SK-N-SH treated with all-trans-retinoic acid at 6 μM for 48 hours (cell line): ENCODE data around the gene DLG2.

Experiments
- ATAC-seq: fragments of 200-7000 bp; cut with Tn5 transposase; 3 replicates; pipeline ENCODE4 v1.9.1; 2020; ENCODE audit warnings: mild to moderate bottlenecking, moderate library complexity
- ARNTL ChIP-seq: fragments of 450-650 bp; formaldehyde crosslinking; IDR thresholded peaks from 2 replicates; pipeline ENCODE4 v1.5.0; 2020; ENCODE audit warnings: low read depth, mild to moderate bottlenecking, moderate library complexity, borderline replicate concordance
- BACH2 ChIP-seq: fragments of 250-450 bp; sonication (Bioruptor Pico); IDR thresholded peaks from 2 replicates; pipeline ENCODE4 v1.9.0; 2021; ENCODE audit warnings: mild to moderate bottlenecking, borderline replicate concordance
- CSDC2 ChIP-seq: fragments of 250-450 bp; sonication (Bioruptor Pico); IDR thresholded peaks from 2 replicates; pipeline ENCODE4 v1.5.0; 2020; ENCODE audit warnings: mild to moderate bottlenecking, moderate library complexity
- ESRRG ChIP-seq: fragments of 250-450 bp; sonication (Bioruptor Pico); IDR thresholded peaks from 2 replicates; pipeline ENCODE4 v1.6.1; 2021; ENCODE audit warnings: mild to moderate bottlenecking
- GLIS3 ChIP-seq: fragments of 250-450 bp; sonication (Bioruptor Pico); IDR thresholded peaks from 2 replicates; pipeline ENCODE4 v1.5.0; 2020; ENCODE audit warnings: mild to moderate bottlenecking, moderate library complexity
- ISL1 ChIP-seq: fragments of 250-450 bp; sonication (Bioruptor Pico); IDR thresholded peaks from 2 replicates; pipeline ENCODE4 v2.1.2; 2022; ENCODE audit warnings: mild to moderate bottlenecking, moderate library complexity
- OSR1 ChIP-seq: fragments of 250-450 bp; sonication (Bioruptor Pico); IDR thresholded peaks from 2 replicates; pipeline ENCODE4 v1.8.0; 2022; ENCODE audit warnings: moderate library complexity, mild to moderate bottlenecking, inconsistent platforms
- PPARA ChIP-seq: fragments of 250-450 bp; sonication (Bioruptor Pico); IDR thresholded peaks from 2 replicates; pipeline ENCODE4 v1.5.0; 2020; ENCODE audit warnings: mild to moderate bottlenecking, borderline replicate concordance
- RARB ChIP-seq: fragments of 250-450 bp; sonication (Bioruptor Pico); IDR thresholded peaks from 2 replicates; pipeline ENCODE4 v1.8.0; 2021; ENCODE audit warnings: mild to moderate bottlenecking, moderate library complexity
- SNAI2 ChIP-seq: fragments of 250-450 bp; sonication (Bioruptor Pico); IDR thresholded peaks from 2 replicates; pipeline ENCODE4 v1.5.0; 2020; ENCODE audit warnings: mild to moderate bottlenecking, moderate library complexity
- TCF4 ChIP-seq: fragments of 250-450 bp; sonication (Bioruptor Pico); IDR thresholded peaks from 2 replicates; pipeline ENCODE4 v1.8.0; 2021; ENCODE audit warnings: mild to moderate bottlenecking, moderate library complexity, borderline replicate concordance
- TOX ChIP-seq: fragments of 250-450 bp; sonication (Bioruptor Pico); IDR thresholded peaks from 2 replicates; pipeline ENCODE4 v1.8.0; 2021; ENCODE audit warnings: mild to moderate bottlenecking, moderate library complexity, borderline replicate concordance
- ZC3H10 ChIP-seq: fragments of 250-450 bp; sonication (Bioruptor Pico); IDR thresholded peaks from 2 replicates; pipeline ENCODE4 v1.5.1; 2021; ENCODE audit warnings: mild to moderate bottlenecking, moderate library complexity
- ZFP3 ChIP-seq: fragments of 250-450 bp; sonication (Bioruptor Pico); IDR thresholded peaks from 2 replicates; pipeline ENCODE4 v1.5.0; 2020; ENCODE audit warnings: mild to moderate bottlenecking, moderate library complexity
- ZFP30 ChIP-seq: fragments of 450-650 bp; formaldehyde crosslinking; IDR thresholded peaks from 2 replicates; pipeline ENCODE4 v1.5.0; 2022; ENCODE audit warnings: mild to moderate bottlenecking, moderate library complexity
- ZNF565 ChIP-seq: fragments of 450-650 bp; formaldehyde crosslinking; conservative IDR thresholded peaks from 2 replicates; pipeline ENCODE4 v1.5.0; 2020; ENCODE audit warnings: low read depth, mild to moderate bottlenecking, moderate library complexity
- ZNF70 ChIP-seq: fragments of 450-650 bp; formaldehyde crosslinking; IDR thresholded peaks from 2 replicates; pipeline ENCODE4 v1.5.0; 2020; ENCODE audit warnings: mild to moderate bottlenecking, moderate library complexity
- ZNF8 ChIP-seq: fragments of 450-650 bp; formaldehyde crosslinking; IDR thresholded peaks from 2 replicates; pipeline ENCODE4 v1.5.0; 2020; ENCODE audit warnings: mild to moderate bottlenecking, moderate library complexity
- TF ChIP-seq, protein P1 (sequence below): fragments of 250-450 bp; sonication (Bioruptor Pico); IDR thresholded peaks from 2 replicates; pipeline ENCODE4 v1.8.0; 2020; ENCODE audit warnings: mild to moderate bottlenecking, moderate library complexity, borderline replicate concordance
- TF ChIP-seq, protein P2 (sequence below): fragments of 250-450 bp; sonication (Bioruptor Pico); IDR thresholded peaks from 2 replicates; pipeline ENCODE4 v1.5.1; 2021; ENCODE audit warnings: mild to moderate bottlenecking, moderate library complexity
- TF ChIP-seq, protein P3 (sequence below): fragments of 250-450 bp; sonication (Bioruptor Pico); IDR thresholded peaks from 2 replicates; pipeline ENCODE4 v1.8.0; 2021; ENCODE audit warnings: low read depth, mild to moderate bottlenecking, moderate library complexity, borderline replicate concordance
- TF ChIP-seq, protein P4 (sequence below): fragments of 250-450 bp; sonication (Bioruptor Pico); IDR thresholded peaks from 2 replicates; pipeline ENCODE4 v1.5.1; 2020; ENCODE audit warnings: low read depth, mild to moderate bottlenecking, moderate library complexity

The DLG2 gene

DNA sequence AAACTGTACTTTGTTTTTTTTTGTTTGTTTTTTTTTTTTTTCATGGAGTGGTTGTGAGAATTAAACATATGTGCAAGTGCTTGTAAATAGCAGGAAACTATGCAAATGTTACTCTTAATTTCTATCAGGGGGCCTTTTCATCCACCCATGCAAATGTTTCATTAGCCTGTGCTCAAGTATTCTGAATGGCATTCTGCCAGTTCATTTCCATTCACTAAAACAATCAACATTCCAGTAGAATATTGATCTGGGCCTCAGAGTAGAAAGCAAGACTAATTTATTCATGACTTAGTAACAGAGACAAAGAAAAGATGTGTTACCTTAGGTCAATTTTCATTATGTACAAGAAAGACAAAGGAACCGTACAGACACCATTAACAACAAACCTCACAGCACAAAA lies 971.4 kb downstream of the DLG2 start:
- TF ChIP-seq ZNF565 (CRISPR knock-in tag) = no peak
- TF ChIP-seq, protein P1, sequence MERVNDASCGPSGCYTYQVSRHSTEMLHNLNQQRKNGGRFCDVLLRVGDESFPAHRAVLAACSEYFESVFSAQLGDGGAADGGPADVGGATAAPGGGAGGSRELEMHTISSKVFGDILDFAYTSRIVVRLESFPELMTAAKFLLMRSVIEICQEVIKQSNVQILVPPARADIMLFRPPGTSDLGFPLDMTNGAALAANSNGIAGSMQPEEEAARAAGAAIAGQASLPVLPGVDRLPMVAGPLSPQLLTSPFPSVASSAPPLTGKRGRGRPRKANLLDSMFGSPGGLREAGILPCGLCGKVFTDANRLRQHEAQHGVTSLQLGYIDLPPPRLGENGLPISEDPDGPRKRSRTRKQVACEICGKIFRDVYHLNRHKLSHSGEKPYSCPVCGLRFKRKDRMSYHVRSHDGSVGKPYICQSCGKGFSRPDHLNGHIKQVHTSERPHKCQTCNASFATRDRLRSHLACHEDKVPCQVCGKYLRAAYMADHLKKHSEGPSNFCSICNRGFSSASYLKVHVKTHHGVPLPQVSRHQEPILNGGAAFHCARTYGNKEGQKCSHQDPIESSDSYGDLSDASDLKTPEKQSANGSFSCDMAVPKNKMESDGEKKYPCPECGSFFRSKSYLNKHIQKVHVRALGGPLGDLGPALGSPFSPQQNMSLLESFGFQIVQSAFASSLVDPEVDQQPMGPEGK = no peak
- no peak for TF ChIP-seq SNAI2 (CRISPR knock-in tag)
- TF ChIP-seq ARNTL (CRISPR knock-in tag) = no peak
- no peak for TF ChIP-seq ESRRG (CRISPR knock-in tag)
- no peak for TF ChIP-seq OSR1 (CRISPR knock-in tag)
- TF ChIP-seq GLIS3 (CRISPR knock-in tag) = no peak
- no peak for TF ChIP-seq ISL1 (CRISPR knock-in tag)
- TF ChIP-seq ZNF70 = no peak
- no peak for TF ChIP-seq ZFP30
- no peak for TF ChIP-seq ZNF8
- TF ChIP-seq, protein P2, sequence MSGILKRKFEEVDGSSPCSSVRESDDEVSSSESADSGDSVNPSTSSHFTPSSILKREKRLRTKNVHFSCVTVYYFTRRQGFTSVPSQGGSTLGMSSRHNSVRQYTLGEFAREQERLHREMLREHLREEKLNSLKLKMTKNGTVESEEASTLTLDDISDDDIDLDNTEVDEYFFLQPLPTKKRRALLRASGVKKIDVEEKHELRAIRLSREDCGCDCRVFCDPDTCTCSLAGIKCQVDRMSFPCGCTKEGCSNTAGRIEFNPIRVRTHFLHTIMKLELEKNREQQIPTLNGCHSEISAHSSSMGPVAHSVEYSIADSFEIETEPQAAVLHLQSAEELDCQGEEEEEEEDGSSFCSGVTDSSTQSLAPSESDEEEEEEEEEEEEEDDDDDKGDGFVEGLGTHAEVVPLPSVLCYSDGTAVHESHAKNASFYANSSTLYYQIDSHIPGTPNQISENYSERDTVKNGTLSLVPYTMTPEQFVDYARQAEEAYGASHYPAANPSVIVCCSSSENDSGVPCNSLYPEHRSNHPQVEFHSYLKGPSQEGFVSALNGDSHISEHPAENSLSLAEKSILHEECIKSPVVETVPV (CRISPR knock-in tag) = no peak
- no peak for TF ChIP-seq TCF4 (CRISPR knock-in tag)
- TF ChIP-seq, protein P3, sequence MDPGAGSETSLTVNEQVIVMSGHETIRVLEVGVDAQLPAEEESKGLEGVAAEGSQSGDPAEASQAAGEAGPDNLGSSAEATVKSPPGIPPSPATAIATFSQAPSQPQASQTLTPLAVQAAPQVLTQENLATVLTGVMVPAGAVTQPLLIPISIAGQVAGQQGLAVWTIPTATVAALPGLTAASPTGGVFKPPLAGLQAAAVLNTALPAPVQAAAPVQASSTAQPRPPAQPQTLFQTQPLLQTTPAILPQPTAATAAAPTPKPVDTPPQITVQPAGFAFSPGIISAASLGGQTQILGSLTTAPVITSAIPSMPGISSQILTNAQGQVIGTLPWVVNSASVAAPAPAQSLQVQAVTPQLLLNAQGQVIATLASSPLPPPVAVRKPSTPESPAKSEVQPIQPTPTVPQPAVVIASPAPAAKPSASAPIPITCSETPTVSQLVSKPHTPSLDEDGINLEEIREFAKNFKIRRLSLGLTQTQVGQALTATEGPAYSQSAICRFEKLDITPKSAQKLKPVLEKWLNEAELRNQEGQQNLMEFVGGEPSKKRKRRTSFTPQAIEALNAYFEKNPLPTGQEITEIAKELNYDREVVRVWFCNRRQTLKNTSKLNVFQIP (CRISPR knock-in tag) = no peak
- ATAC-seq = no peak

DNA sequence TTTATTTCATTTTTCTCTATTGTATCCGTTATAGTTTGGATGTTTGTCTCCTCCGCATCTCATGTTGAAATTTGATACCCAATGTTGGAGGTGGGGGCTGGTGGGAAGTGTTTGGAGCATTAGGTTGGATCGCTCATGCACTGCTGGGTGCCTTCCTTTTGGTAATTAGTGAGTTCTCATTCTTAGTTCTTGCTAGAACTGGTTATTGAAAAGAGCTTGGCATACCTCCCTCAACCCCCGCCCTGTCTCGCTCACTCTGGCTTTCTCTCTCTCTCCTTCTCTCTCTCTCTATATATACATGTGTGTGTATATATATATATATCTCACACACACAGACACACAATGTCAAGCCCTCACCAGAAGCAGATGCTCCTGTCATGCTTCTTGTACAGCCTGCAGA lies 978.7 kb downstream of the DLG2 start:
- no peak for TF ChIP-seq ZNF70
- TF ChIP-seq TOX (CRISPR knock-in tag) = no peak
- TF ChIP-seq PPARA (CRISPR knock-in tag) = no peak
- no peak for TF ChIP-seq BACH2 (CRISPR knock-in tag)
- TF ChIP-seq CSDC2 (CRISPR knock-in tag) = no peak
- TF ChIP-seq ZC3H10 = no peak
- TF ChIP-seq RARB = no peak
- TF ChIP-seq, protein P1 = no peak
- TF ChIP-seq, protein P3 (CRISPR knock-in tag) = no peak
- TF ChIP-seq, protein P4, sequence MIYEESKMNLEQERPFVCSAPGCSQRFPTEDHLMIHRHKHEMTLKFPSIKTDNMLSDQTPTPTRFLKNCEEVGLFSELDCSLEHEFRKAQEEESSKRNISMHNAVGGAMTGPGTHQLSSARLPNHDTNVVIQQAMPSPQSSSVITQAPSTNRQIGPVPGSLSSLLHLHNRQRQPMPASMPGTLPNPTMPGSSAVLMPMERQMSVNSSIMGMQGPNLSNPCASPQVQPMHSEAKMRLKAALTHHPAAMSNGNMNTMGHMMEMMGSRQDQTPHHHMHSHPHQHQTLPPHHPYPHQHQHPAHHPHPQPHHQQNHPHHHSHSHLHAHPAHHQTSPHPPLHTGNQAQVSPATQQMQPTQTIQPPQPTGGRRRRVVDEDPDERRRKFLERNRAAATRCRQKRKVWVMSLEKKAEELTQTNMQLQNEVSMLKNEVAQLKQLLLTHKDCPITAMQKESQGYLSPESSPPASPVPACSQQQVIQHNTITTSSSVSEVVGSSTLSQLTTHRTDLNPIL = no peak
- TF ChIP-seq ZNF8 = no peak
- TF ChIP-seq ISL1 (CRISPR knock-in tag) = no peak
- TF ChIP-seq GLIS3 (CRISPR knock-in tag) = no peak
- TF ChIP-seq SNAI2 (CRISPR knock-in tag) = no peak
- no peak for TF ChIP-seq ZNF565 (CRISPR knock-in tag)
- TF ChIP-seq ZFP3 (CRISPR knock-in tag) = no peak
- no peak for TF ChIP-seq ESRRG (CRISPR knock-in tag)
- no peak for ATAC-seq
